ENCODE data around the gene DPH3. TPM values are rescaled to one million over a fixed set of nuclear protein-coding genes. Genes with fewer than 3 reads are reported as not detected.
A peak's percentile ranks its signal among the peaks of the same experiment; 100 is the strongest.
"Not testable (repeated sequence)": the region's sequence is repeated elsewhere in the genome, so short reads cannot be mapped to it uniquely, and the experiment has no call there.

Gene DPH3
- polyA plus RNA-seq, 1 of the 3 experiments (the other 2 are of a cell fraction) = 8.5 TPM

GRCh38 chr3:16313886-16314645 is 49.3 kb upstream of the DPH3 start:
- H3K9me3 ChIP-seq = no peaks in the 10 kb centered on the region
- H3K4me1 ChIP-seq (ENCODE audit: control insufficient read depth in 1 of 2, insufficient read depth in 2 of 2, low read depth in 1 of 2, low read length in 1 of 2) = peaks cover 0 to 9% of the 10 kb centered on the region in 2 experiments; a peak in 1 of 4 replicates
- ChIA-PET POLR2A (no interaction called here), CTCF (interaction anchor here (1.0 to 1.9 kb wide), 4 partner anchors 24 to 236 kb away, joined by 3 to 5 read pairs (median 4); no protein-coding TSS in a partner anchor)
- no peak overlapping the region for H3K27ac ChIP-seq (ENCODE audit: low read depth in 2 of 2, low read length in 1 of 2)
- no peak overlapping the region for H2AFZ ChIP-seq (ENCODE audit: low read depth)
- no peak overlapping the region for H3K9ac ChIP-seq
- WGBS (ENCODE audit: low lambda C conversion rate) = 97% methylated on average over 5 of the region's 5 CpGs
- DNase-seq = no peak
- H3K4me2 ChIP-seq = no peak overlapping the region
- no peaks in the 10 kb centered on the region for H3K9me2 ChIP-seq
- H3K27me3 ChIP-seq (ENCODE audit: insufficient read depth) = no peaks in the 10 kb centered on the region
- H3K4me3 ChIP-seq (ENCODE audit: low read depth in 2 of 2, low read length in 1 of 2) = no peak overlapping the region
- no peak for TF ChIP-seq TEAD4 (IDR thresholded peaks at IDR 0.05; ENCODE audit: borderline replicate concordance, insufficient read depth)
- TF ChIP-seq MEF2A (IDR thresholded peaks at IDR 0.05; ENCODE audit: borderline replicate concordance, low read depth) = no peak
- no peak for TF ChIP-seq SIN3A (IDR thresholded peaks at IDR 0.05; ENCODE audit: borderline replicate concordance, low read depth, low read length)
- H3K79me2 ChIP-seq (ENCODE audit: insufficient read depth) = no peaks in the 10 kb centered on the region
- peaks cover 27 to 57% of the 10 kb centered on the region in 2 experiments for H3K36me3 ChIP-seq (replicated peaks in 1 of 2; ENCODE audit: control insufficient read depth in 1 of 2, insufficient read depth in 2 of 2, low read length in 1 of 2)
- H3F3A ChIP-seq (replicated peaks; ENCODE audit: insufficient read depth) = peaks cover 12% of the 10 kb centered on the region
- H4K20me1 ChIP-seq (ENCODE audit: insufficient read depth) = no peaks in the 10 kb centered on the region

GRCh38 chr3:16311960-16312451 is 47.3 kb upstream of the DPH3 start:
- Histone ChIP-seq H3K27me3 (ENCODE audit: insufficient read depth) (no peaks in the 10 kb centered on the region), H3K4me3 (ENCODE audit: low read depth in 2 of 2, low read length in 1 of 2) (no peak overlapping the region), H3F3A (replicated peaks; ENCODE audit: insufficient read depth) (peaks cover 12% of the 10 kb centered on the region), H2AFZ (ENCODE audit: low read depth) (no peak overlapping the region), H3K9ac (no peak overlapping the region), H3K4me2 (no peak overlapping the region), H4K20me1 (ENCODE audit: insufficient read depth) (no peaks in the 10 kb centered on the region), H3K79me2 (ENCODE audit: insufficient read depth) (no peaks in the 10 kb centered on the region), H3K9me3 (no peaks in the 10 kb centered on the region), H3K4me1 (ENCODE audit: control insufficient read depth in 1 of 2, insufficient read depth in 2 of 2, low read depth in 1 of 2, low read length in 1 of 2) (peaks cover 0 to 9% of the 10 kb centered on the region in 2 experiments; a peak in 1 of 4 replicates), H3K9me2 (no peaks in the 10 kb centered on the region), H3K27ac (ENCODE audit: low read depth in 2 of 2, low read length in 1 of 2) (peak overlapping the region in 1 of 2 experiments; percentile 60; a peak in 2 of 4 replicates), H3K36me3 (replicated peaks in 1 of 2; ENCODE audit: control insufficient read depth in 1 of 2, insufficient read depth in 2 of 2, low read length in 1 of 2) (peaks cover 17 to 47% of the 10 kb centered on the region in 2 experiments)
- no peak for TF ChIP-seq GATA2 (CRISPR knock-in tag; IDR thresholded peaks at IDR 0.05)
- peak; percentile 27; the same call in 1 of the 2 replicates for TF ChIP-seq RFX5 (IDR thresholded peaks at IDR 0.05; ENCODE audit: low read length)
- no peak for TF ChIP-seq MEF2A (IDR thresholded peaks at IDR 0.05; ENCODE audit: borderline replicate concordance, low read depth)
- WGBS (ENCODE audit: low lambda C conversion rate) = 97% methylated on average over 3 of the region's 6 CpGs
- POLR2A ChIA-PET = interaction anchor here (0.8 kb wide), 1 partner anchor 205 kb away, joined by 4 read pairs; no protein-coding TSS in a partner anchor
- CTCF ChIA-PET = interaction anchor here (0.8 to 1.1 kb wide), 2 partner anchors 22 to 205 kb away, joined by 3 to 4 read pairs; no protein-coding TSS in a partner anchor
- DNase-seq = no peak

- not testable (repeated sequence) for H3K9me2 ChIP-seq
These were observed 45.7 kb upstream of the DPH3 start for GRCh38 chr3:16310486-16310885.

More at GRCh38 chr3:16310486-16310885, 45.7 kb upstream of the DPH3 start:
- H3K4me2 ChIP-seq; H2AFZ ChIP-seq (ENCODE audit: low read depth); H3K79me2 ChIP-seq (ENCODE audit: insufficient read depth); POLR2A ChIA-PET; H4K20me1 ChIP-seq (ENCODE audit: insufficient read depth); H3K9me3 ChIP-seq; H3K4me1 ChIP-seq (ENCODE audit: control insufficient read depth in 1 of 2, insufficient read depth in 2 of 2, low read depth in 1 of 2, low read length in 1 of 2); H3K4me3 ChIP-seq (ENCODE audit: low read depth in 2 of 2, low read length in 1 of 2); H3K9ac ChIP-seq; CTCF ChIA-PET; H3K27me3 ChIP-seq (ENCODE audit: insufficient read depth); H3K27ac ChIP-seq (ENCODE audit: low read depth in 2 of 2, low read length in 1 of 2); DNase-seq: not testable (repeated sequence)
- 96% methylated on average over 7 of the region's 7 CpGs for WGBS (ENCODE audit: low lambda C conversion rate)
- peaks cover 12% of the 10 kb centered on the region for H3F3A ChIP-seq (replicated peaks; ENCODE audit: insufficient read depth)
- H3K36me3 ChIP-seq (replicated peaks in 1 of 2; ENCODE audit: control insufficient read depth in 1 of 2, insufficient read depth in 2 of 2, low read length in 1 of 2) = peaks cover 21 to 39% of the 10 kb centered on the region in 2 experiments

Data from SK-N-SH (cell line).